Right ventricle myocardium inferior (tissue), 1 donor: ENCODE data around the gene SLC6A13. TPM values are rescaled to one million over a fixed set of nuclear protein-coding genes. Genes with fewer than 3 reads are reported as not detected.

ENCODE experiments used
- ATAC-seq: fragments of 200-7000 bp; cut with Tn5 transposase; one replicate; pipeline ENCODE4 v1.9.1; 2020; ENCODE audit warnings: mild to moderate bottlenecking, moderate library complexity
- DNase-seq: peaks from one replicate; pipeline ENCODE4 v3.0.0; 2021; ENCODE audit errors: missing footprints
- intact Hi-C: fragments of 100-400 bp; cut with DNase I; formaldehyde crosslinking; loops from one replicate; pipeline ENCODE4 v1.11.0; 2022
- total RNA-seq: library from RNA; stranded (reverse); fragmentation: NEBNext Ultra II Directional; extraction: Animal tissue kit (Norgen Biotek cat#: 25700); gene quantifications from one replicate; pipeline ENCODE4 v1.2.1, GENCODE V29; 2021
- donor health status: DM: no; HTN: yes; CAD: no; lungs with severe emphysema.

SLC6A13 gene
- total RNA-seq, 1 donor from 2014 or later = 3.2 TPM

- ATAC-seq (no peak), DNase-seq (no peak)
- intact Hi-C loops = no loop called here
These were observed 55.7 kb downstream of the SLC6A13 start for GRCh38 chr12:206746-207440.

GRCh38 chr12:205026-205425 lies 57.6 kb downstream of the SLC6A13 start:
- no peak for DNase-seq
- no peak for ATAC-seq
- intact Hi-C loops = no loop called here

GRCh38 chr12:204261-204678 lies 58.4 kb downstream of the SLC6A13 start:
- DNase-seq (peak; percentile 50), ATAC-seq (no peak)
- intact Hi-C loops = no loop called here

- intact Hi-C loops = no loop called here
- peak; percentile 83 for ATAC-seq
- DNase-seq = peak; percentile 66
These were observed 59.0 kb downstream of the SLC6A13 start for GRCh38 chr12:203462-204260.

GRCh38 chr12:203074-203461 lies 59.6 kb downstream of the SLC6A13 start:
- DNase-seq (no peak), ATAC-seq (no peak)
- intact Hi-C loops = no loop called here

- ATAC-seq (no peak), DNase-seq (peak; percentile 53)
- intact Hi-C loops = no loop called here
These were observed 60.4 kb downstream of the SLC6A13 start for GRCh38 chr12:202081-202731.

GRCh38 chr12:201361-201760 lies 61.3 kb downstream of the SLC6A13 start:
- intact Hi-C loops = no loop called here
- no peak for ATAC-seq

GRCh38 chr12:198705-199104 lies 63.9 kb downstream of the SLC6A13 start:
- DNase-seq (no peak), ATAC-seq (no peak)
- intact Hi-C loops = no loop called here

More at GRCh38 chr12:201361-201760, 61.3 kb downstream of the SLC6A13 start:
- DNase-seq = no peak

- peak; percentile 64 for DNase-seq
- no peak for ATAC-seq
- intact Hi-C loops = no loop called here
These were observed 64.5 kb downstream of the SLC6A13 start for GRCh38 chr12:197911-198695.

GRCh38 chr12:197347-197746 lies 65.3 kb downstream of the SLC6A13 start:
- intact Hi-C loops = no loop called here
- DNase-seq = peak; percentile 17
- ATAC-seq = no peak

GRCh38 chr12:196436-196835 lies 66.2 kb downstream of the SLC6A13 start:
- intact Hi-C loops = no loop called here

GRCh38 chr12:195951-196350 lies 66.7 kb downstream of the SLC6A13 start:
- DNase-seq (peak; percentile 15), ATAC-seq (no peak)
- intact Hi-C loops = no loop called here

More at GRCh38 chr12:196436-196835, 66.2 kb downstream of the SLC6A13 start:
- ATAC-seq (no peak), DNase-seq (peak; percentile 5)

- ATAC-seq = no peak
- DNase-seq = peak; percentile 33
- intact Hi-C loops = no loop called here
These were observed 67.5 kb downstream of the SLC6A13 start for GRCh38 chr12:195156-195555.

GRCh38 chr12:194276-194675 lies 68.4 kb downstream of the SLC6A13 start:
- ATAC-seq (no peak), DNase-seq (peak; percentile 2)
- intact Hi-C loops = no loop called here

- no peak for ATAC-seq
- DNase-seq = peak; percentile 45
- intact Hi-C loops = no loop called here
These were observed 69.4 kb downstream of the SLC6A13 start for GRCh38 chr12:193261-193660.

GRCh38 chr12:191541-191940 lies 71.1 kb downstream of the SLC6A13 start:
- ATAC-seq (no peak), DNase-seq (no peak)
- intact Hi-C loops = no loop called here

GRCh38 chr12:190881-191280 lies 71.8 kb downstream of the SLC6A13 start:
- intact Hi-C loops = no loop called here
- DNase-seq = peak; percentile 15
- no peak for ATAC-seq

GRCh38 chr12:189622-189962 lies 73.0 kb downstream of the SLC6A13 start:
- ATAC-seq (no peak), DNase-seq (no peak)

More at GRCh38 chr12:189622-189962, 73.0 kb downstream of the SLC6A13 start:
- intact Hi-C loops = loop anchor here (5.0 kb wide), 1 partner anchor 82 kb away; no protein-coding TSS in a partner anchor
